NCI-H2196 treated with DMSO at 0.1 percent for 48 hours (cell line): ENCODE measurements around the gene DBR1.
"Not testable (repeated sequence)": the region's sequence is repeated elsewhere in the genome, so short reads cannot be mapped to it uniquely, and the experiment has no call there.

Experiments
- DNase-seq: peaks from one replicate; lab custom pipeline; 2025; ENCODE audit not compliant: unreplicated experiment; lab: John Stamatoyannopoulos, UW

The DBR1 gene

DNA sequence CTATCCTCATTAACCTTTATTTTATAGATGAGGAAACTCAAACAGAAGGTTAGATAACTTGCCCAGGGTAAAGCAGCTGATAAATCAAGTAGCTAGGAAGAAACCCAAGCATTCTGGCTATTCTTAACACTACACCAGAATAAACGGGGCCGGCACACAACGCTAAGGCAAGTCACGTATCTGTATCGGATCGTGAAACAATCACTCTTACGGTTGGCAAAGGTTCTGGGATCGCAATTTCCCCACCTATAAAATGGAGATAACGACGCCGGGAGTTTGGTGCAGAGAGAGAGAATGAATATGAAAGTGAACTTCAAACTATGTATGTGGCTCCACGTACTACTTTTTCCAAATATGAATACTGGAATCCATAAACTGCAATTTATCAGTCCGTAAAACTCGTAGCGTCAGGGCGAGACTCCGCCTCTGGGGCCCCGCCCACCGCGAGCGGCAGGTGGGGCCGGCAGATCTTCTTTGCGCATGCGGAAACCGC is 12.1 kb upstream of the DBR1 start:
- DNase-seq: peak; percentile 89

DNA sequence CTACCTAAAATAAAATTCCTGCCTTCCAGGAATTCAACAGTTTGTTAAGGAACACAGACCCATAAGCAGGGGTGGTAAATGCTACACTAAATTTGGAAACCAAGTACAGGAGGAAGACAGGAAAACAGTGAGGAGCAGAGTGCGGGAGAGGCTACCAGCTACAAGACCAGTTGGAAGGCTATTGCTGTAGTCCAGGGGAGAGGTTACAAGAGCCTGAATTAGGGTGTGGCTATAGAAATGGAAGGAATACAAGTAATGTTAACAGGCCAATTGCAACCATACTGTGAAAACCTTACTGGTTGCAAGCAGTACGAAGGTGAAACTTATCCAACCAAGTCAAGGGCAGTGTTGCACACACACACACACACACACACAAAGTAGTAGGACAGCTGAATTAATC is 11.5 kb upstream of the DBR1 start:
- no peak for DNase-seq

DNA sequence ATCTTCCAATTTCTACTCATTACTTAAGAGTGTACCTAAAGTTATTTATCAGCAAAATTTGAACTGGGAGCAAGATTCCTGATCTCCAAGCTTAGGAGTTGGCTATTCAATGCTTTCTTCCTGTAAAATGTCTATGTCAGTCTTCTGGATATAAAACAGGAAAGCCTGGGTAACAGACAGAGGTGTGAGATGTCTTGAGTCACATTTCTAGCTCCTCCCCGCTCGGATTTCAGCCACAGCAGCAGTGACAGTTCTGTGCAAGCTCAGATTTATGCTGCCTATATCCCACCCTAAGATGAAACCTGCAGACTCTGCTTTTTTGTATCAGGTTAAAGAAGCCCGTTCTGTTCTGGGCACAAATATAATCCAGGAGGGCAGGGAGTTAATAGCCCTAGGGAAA is 10.3 kb upstream of the DBR1 start:
- DNase-seq: no peak

DNA sequence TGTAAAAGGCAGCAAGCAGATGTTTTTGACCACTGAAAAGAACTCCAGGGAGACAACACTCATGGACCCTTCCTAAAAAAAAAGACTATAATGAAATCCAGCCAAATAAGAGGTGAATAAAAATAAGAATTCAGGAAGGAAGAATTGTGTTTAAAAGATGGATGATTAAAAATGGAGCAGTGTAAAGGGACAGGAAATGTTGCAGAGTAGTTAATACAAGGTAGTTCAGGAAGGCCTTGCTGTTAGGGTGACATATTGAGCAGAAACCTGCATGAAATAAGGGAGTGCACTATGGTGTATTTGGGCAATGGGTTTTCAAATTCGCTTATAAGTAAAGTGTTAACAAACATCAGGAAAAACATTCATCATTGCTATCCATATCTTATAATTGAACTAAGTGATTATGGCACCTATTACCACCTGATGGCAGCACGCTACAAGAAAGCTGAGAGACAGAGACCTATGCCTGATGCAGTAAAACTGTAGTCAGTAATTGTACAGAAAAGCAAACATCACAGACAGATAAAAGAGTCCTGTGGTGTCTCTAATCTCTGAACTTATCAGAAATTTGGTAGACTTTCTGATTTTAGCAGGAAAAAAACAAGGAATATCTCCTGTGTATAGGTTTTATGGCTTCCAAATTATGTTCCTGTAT is 5.8 kb upstream of the DBR1 start:
- DNase-seq: peak; percentile 76

DNA sequence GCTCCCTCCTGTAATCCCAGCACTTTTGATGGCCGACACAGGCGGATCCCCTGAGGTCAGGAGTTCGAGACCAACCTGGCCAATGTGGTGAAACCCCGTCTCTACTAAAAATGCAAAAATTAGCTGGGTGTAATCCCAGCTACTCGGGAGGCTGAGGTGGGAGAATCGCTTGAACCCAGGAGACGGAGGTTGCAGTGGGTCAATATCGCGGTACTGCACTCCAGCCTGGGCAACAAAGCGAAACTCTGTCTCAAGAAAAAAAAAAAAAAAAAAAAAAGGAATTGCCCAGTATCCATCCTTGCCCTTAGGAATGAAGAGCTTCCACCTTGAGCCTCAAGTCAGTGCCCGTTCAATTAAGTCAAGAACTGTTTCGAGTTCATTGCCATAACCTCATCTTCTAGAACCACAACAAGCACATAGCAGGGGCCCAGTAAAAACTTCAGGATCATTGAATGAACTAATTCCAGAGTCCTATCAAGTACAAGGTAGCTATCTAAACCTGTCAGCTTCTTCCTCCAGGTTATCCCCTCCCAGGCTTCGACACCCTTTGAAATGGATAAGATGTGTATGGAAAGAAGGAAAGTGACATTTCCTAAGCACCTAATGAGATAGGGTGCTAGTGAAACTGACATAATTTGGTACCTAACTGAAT is 826 bp downstream of the DBR1 start:
- no peak for DNase-seq

DNA sequence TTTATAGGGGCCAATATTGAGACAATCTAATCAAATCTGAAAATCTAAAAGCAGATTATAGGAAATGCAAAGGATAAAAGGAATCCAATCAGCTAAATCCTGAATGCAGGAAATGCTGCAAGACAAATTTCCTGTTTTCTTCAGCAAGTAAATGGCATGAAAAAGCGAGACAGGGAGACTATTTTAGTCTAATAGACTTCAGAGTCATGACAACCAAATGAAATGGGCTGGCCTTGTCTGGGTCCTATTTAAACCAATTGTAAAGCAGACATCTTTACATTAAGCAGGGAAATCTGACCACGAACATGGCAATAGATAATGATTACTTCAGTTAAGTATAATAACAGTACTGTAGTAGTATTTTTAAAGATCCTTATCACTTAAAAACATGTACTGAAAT is 2.1 kb downstream of the DBR1 start:
- DNase-seq: no peak

DNA sequence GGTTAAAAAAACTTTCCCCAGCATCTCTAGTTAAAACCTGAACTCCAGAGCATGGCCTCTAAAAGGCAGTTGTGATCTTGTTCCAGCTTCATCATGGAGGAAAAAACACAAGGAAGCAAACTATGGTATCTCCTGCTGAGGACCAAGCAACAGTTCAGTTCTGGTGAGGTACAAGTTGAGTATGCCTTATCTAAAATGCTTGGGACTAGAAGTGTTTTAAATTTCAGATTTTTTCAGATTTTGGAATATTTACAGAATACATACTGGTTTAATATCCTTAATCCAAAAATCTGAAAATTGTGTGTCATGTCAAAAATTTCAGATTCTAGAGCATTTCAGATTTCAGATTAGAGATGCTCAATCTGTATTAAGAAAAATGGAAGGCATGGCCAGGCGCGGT is 9.7 kb downstream of the DBR1 start:
- DNase-seq: no peak

DNA sequence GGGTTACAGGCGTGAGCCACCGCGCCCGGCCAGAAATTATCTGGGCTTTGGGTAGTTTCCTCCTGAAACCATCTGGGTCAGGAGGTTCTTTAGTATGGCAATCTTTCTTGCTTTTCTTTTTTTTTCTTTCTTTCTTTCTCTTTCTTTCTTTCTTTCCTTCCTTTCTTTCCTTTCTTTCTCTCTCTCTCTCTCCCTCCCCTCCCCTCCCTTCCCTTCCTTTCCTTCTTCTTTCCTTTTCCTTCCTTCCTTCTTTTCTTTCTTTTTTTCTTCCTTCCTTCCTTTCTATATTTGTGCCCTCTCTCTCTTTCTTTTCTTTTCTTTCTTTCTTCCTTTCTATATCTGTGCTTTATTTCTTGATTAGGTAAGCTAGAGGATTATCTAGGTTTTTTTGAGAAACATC is 17.0 kb downstream of the DBR1 start:
- no peak for DNase-seq

DNA sequence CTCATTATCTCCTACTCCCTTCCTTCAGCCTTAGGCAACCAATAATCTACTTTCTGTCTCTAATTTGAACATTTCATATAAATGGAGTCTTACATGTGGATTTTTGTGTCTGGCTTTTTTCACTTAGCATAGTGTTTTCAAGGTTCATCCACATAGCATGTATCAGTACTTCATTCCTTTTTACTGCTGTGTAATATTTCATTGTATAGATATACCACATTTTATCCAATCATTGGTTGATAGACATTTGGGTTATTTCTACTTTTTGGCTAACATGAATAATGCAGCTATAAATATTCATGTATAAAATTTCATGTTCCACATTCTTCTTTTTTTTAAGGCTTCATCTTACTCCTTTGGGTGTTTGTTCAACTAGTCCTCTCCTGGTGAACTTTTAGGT is 20.2 kb downstream of the DBR1 start:
- no peak for DNase-seq

DNA sequence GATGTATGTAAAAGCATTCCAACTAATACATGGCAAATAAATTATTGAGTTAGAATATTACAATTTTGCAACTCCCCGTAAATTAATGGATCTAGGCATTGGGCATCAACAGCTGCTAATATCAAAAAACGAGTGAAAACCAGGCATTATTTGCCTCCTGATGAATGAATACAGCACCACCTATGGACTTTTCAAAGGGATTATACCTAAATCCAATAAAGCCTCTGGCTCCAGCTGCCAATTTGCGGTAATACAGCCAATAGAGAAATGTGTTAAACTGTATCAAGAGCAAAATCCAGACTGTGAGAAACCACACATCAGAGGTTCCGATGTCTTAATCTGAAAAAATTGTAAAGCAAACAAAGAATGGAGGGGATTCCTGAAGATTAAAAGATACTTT is 26.2 kb downstream of the DBR1 start:
- no peak for DNase-seq

DNA sequence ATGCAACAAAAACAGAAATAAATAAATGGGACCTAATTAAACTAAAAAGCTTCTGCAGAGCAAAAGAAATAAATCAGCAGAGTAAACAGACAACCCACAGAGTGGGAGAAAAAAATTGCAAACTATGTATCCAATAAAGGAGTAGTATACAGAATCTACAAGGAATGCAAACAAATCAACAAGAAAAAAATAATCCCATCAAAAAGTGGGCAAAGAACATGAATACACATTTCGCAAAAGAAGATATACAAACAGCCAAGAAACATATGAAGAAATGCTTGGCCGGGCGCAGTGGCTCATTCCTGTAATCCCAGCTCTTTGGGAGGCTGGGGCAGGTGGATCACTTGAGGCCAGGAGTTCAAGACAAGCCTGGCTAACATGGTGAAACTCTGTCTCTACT is 32.5 kb downstream of the DBR1 start:
- DNase-seq: not testable (repeated sequence)

DNA sequence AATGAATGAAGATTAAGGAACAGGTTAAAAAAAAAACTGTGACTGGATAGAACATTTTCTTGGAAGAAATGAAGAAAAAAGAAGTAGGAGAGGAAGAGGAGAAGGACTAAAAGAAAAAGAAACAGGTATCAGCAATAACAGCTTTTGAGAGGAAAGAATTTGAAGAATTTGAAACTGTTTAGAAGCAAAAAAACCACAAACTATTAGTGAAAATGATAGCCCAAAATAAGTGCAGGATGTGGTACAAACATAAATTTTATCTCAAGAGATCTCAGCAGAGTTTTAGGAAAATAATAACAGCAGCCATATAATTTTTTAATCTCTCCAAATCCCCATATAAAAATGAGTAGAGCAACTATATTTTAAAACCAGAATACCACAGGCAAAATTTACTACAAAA is 33.8 kb downstream of the DBR1 start:
- no peak for DNase-seq

DNA sequence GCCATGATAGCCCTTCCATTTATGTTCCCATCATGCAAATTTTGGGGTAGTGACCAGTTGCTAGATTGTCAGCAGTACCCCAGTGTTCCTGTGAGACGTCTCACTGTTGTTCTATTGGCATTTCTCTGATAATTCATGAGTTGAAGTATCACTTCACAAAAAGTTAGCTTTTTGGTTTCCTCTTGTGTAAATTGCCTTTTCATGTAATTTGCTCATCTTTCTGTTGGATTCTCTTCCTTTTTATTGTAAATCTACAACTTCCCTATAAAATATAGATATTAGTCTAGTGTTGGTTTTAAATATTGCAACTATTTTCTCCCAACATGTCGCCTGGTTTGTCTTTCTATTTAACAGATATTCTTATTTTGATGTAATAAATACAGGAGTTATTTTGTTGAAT is 35.0 kb downstream of the DBR1 start:
- DNase-seq: no peak

DNA sequence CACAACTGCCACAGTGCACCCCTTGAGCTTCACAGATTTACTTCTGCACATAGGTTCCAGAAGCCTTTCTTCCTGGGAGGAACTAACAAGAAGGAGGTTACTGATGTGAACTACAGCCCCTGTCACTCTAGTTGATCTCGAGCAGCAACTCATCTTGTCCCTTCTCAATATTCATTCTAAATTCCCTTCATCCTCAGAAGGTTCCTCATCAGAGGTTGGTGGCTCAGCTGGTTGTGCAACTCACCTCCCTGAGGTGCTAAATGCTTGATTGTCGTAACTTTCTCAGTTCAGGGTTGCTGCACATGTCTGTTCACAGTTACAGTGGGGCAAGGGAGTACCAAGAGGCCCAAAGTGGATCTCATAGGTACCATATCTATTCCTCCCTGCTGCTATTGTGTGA is 36.9 kb downstream of the DBR1 start:
- DNase-seq: no peak

DNA sequence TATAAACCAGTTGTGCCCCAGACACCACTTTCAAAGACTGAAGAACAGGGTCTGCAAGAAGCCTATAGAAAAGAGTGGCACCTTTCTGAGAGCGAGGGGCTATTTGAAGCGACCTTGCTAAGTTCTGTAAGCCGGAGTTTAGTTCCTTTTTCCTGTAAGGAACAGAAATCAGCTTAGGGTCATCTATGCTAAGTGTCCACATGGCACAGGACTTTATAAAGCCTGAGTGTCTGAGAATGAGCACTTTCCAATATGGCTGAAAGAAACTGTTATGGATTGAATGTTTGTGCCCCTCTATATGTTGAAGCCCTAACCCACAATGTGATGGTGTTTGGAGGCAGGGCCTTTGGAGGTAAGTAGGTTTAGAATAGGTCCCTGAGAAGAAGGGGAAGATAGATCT is 38.5 kb downstream of the DBR1 start:
- no peak for DNase-seq

DNA sequence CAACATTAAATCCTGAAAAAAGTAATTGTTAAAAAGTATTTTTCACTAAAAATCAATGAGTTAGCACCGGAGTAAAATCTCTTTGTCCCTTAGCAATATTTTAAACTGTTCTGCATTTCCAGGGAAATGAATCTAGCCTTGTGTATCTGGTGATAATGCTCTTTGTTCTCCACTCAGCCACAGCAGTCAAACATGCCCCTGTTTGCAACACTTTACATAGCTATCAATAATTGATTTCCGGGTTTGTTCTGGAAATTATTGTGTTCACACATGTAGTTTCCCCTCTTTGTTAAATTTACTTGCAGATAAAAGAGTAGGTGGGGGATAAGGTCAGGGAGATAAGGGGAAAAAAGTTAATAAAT is 38.9 kb downstream of the DBR1 start:
- DNase-seq: no peak

DNA sequence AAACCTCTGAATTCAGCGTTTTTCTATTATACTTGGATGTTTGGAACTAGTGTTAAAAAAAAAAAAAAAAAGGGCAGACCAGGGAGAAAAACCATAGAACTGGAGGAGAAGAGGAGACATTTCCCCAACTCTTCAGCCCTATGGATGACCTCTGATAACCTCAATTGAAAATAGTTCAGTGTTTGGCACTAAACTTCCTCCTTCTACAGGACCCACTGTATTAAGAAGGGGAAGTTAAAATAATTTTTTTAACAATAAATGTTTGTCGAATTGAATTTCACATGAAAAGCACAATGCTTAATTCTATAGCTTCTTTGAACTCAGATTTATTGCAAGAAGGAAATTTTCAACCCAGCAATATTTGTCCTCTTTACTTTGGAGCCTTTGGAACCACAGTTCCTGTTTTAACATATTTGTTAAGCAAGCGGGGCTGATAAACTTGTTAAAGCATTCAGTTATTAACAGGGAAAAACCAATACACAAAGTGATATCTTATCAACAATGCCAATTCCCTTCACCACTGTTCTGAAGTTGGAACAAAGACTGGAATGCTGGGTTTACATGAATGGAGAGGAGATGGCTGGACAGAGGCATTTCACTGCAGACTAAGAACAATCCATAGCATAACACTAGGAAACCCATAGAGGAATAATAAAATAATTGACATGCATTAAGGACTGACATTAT is 39.4 kb downstream of the DBR1 start:
- no peak for DNase-seq

DNA sequence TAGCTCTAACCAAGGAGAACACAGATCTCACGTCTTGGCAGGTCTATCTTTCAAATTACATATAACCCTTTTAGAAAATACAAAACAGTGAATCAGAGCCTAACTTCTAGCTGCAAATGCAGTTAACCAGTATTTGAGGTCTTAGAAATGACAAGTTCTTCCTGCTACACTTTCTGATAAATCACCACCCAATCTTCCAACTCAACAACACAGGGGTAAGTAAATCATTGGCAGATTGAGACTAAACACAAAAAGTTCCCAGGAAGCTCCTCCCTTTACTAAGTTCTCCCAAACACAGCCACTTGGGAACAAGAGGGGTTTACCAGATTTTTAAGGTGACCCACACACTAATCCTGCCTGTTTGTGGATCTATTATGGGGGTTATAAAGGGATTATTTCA is 42.5 kb downstream of the DBR1 start, which contains the start of gene A4GNT:
TSS of gene A4GNT (minus strand) at position 152 of the 400 bp plus-strand sequence. CDS start 1,134 bp downstream, outside the sequence.
- DNase-seq: no peak

DNA sequence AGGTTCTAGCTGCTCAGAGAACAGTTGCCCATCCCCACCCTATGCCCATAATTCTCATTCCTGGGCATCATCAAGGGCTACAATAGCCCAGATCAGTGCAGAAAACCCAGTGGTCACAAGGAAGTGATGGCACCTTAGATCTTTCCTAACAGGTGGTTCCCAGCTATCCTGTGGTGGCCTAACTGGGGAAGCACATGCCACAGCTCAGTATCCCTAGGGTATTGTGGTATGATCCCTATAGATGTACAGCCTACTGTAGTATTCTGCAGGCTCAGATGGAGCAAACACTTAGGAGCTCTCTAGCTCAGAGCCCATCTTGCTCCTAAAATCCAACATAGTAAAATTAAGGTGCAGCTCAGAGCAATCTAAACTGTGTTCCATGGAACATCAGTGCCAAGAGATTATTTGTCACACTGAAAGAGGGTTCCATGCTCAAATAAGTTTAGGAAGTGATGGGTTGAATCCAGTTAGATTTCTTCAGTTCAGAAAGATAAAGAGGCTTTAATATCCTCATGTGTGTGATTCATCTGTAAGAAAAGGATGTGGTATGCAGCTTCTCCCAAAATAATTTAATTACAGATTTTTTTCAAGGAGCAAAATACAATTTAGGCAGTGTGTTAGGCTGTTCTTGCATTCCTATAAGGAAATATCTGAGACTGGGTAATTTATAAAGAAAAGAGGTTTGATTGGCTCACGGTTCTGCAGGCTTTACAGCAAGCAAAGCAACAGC is 46.9 kb downstream of the DBR1 start:
- DNase-seq: no peak

DNA sequence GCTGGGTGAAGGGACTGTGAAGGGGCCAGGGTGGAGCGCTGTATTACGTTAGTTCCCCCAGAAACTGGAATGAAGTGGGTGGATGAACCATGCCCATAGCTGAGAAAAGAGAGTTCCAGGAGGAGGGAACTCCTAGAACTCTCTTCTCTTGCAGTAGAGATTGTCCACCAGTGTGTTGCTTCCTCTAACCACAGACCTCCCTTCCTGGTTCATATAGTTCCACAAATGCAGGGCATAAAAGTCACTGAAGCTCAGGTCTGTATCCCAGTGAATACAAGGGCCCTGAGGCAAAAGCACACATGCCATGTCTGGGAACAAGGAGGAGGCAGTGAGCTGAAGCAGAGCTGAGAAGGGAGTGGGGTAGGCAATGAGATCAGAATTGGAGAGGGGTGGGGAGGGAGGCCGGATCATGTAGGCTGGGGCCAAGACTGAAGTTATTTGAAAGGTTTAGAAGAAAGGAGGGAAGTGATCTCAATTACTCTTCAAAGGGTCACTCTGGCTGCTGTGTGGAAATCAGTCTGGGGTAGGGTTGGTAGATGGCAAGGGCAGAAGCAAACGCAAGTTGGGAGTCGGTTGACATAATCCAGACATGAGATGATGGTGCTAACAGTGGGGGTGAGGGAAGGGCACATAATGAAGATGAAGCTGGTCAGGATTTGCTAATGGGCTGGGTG is 49.0 kb downstream of the DBR1 start:
- DNase-seq: no peak

DNA sequence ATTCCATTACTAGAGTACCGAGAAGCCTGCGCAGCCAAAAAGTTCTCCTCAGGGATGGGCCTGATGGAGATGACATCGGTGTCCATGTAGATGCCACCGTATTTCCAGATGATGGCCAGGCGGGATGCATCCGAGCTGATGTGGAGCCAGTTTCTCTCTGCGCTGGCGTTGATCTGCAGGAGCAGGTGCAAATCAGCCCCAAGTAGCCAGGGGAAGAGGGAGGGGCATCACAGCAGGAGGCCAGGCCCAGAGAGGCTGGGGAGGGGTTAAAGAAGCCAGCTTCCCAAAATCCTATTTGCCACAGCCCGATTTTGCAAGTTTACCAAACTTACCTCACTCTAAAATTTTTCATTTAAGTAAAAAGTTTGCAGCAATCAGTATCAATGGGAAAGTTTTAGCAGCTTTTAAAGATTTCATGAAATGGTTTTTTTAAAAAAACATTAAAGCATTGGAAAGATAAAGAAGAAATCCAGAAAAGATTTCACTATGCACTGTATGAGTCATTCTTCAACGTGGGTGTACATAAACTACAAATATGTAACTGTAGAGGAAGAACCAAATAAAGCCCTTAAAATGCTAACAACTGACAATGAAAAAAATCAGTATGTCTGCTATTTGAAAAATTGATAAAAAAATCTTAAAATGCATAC is 49.9 kb downstream of the DBR1 start:
- no peak for DNase-seq
